Memory B cell (primary cell): ENCODE data around the gene TRIM8.

Experiments
- ATAC-seq: fragments of 150-1000 bp; cut with Tn5 transposase; 2 replicates; pipeline ENCODE4 v1.10.0; 2021; ENCODE audit warnings: low read depth, mild to moderate bottlenecking, moderate library complexity
- DNase-seq, 2 donors: peaks; one replicate each; pipeline ENCODE4 v3.0.0; 2022; ENCODE audit warnings: low spot score in 2 of 2
- H3K27ac Mint-ChIP-seq: one replicate; pipeline ENCODE4 v1.8.0; 2022; ENCODE audit warnings: mild to moderate bottlenecking, moderate library complexity, mixed read lengths
- H3K27me3 Mint-ChIP-seq: one replicate; pipeline ENCODE4 v1.8.0; 2022; ENCODE audit warnings: mixed read lengths
- H3K36me3 Mint-ChIP-seq: one replicate; pipeline ENCODE4 v1.8.0; 2022; ENCODE audit warnings: mild to moderate bottlenecking, mixed read lengths
- H3K4me1 Mint-ChIP-seq: one replicate; pipeline ENCODE4 v1.8.0; 2022; ENCODE audit warnings: mixed read lengths
- H3K4me3 Mint-ChIP-seq: one replicate; pipeline ENCODE4 v1.8.0; 2022; ENCODE audit warnings: mild to moderate bottlenecking, moderate library complexity, mixed read lengths
- H3K9me3 Mint-ChIP-seq: one replicate; pipeline ENCODE4 v1.8.0; 2022; ENCODE audit warnings: mixed read lengths

TRIM8 gene

GRCh38 chr10:102646610-102647442, 2.5 kb downstream of the TRIM8 start:
- Mint-ChIP-seq H3K36me3 (peaks cover 2% of the 10 kb centered on the region), H3K27ac (peak overlapping the region; percentile 97), H3K4me3 (peak overlapping the region; percentile 96), H3K9me3 (no peaks in the 10 kb centered on the region), H3K27me3 (no peaks in the 10 kb centered on the region), H3K4me1 (peaks cover 49% of the 10 kb centered on the region)
- DNase-seq (peak in 1 of 2 donors; percentile 54), ATAC-seq (no peak)

GRCh38 chr10:102647443-102648268, 3.4 kb downstream of the TRIM8 start:
- Mint-ChIP-seq H3K27me3 (no peaks in the 10 kb centered on the region), H3K36me3 (peaks cover 2% of the 10 kb centered on the region), H3K4me3 (peak overlapping the region; percentile 96), H3K4me1 (peaks cover 55% of the 10 kb centered on the region), H3K27ac (peak overlapping the region; percentile 51), H3K9me3 (no peaks in the 10 kb centered on the region)
- DNase-seq = peak; percentile 27 to 29
- no peak for ATAC-seq

GRCh38 chr10:102648269-102648888, 4.1 kb downstream of the TRIM8 start:
- Mint-ChIP-seq H3K4me3 (peak overlapping the region; percentile 96), H3K27me3 (no peaks in the 10 kb centered on the region), H3K9me3 (no peaks in the 10 kb centered on the region), H3K27ac (no peak overlapping the region), H3K4me1 (peaks cover 59% of the 10 kb centered on the region), H3K36me3 (peaks cover 6% of the 10 kb centered on the region)
- ATAC-seq = no peak
- DNase-seq = no peak

GRCh38 chr10:102648889-102649796, 4.9 kb downstream of the TRIM8 start:
- H3K4me1 Mint-ChIP-seq = peaks cover 63% of the 10 kb centered on the region
- no peaks in the 10 kb centered on the region for H3K9me3 Mint-ChIP-seq
- H3K36me3 Mint-ChIP-seq = peaks cover 11% of the 10 kb centered on the region
- peak overlapping the region; percentile 93 for H3K27ac Mint-ChIP-seq
- peak overlapping the region; percentile 96 for H3K4me3 Mint-ChIP-seq
- peak in 1 of 2 donors; percentile 32 for DNase-seq
- no peak for ATAC-seq
- H3K27me3 Mint-ChIP-seq = no peaks in the 10 kb centered on the region

- Mint-ChIP-seq H3K27ac (peak overlapping the region; percentile 93), H3K4me3 (peak overlapping the region; percentile 73), H3K9me3 (no peaks in the 10 kb centered on the region), H3K27me3 (no peaks in the 10 kb centered on the region), H3K4me1 (peaks cover 63% of the 10 kb centered on the region), H3K36me3 (peaks cover 16% of the 10 kb centered on the region)
- no peak for DNase-seq
- ATAC-seq = no peak
Measured at GRCh38 chr10:102649797-102650654, 5.7 kb downstream of the TRIM8 start.

GRCh38 chr10:102650655-102651454, 6.6 kb downstream of the TRIM8 start:
- H3K9me3 Mint-ChIP-seq = no peaks in the 10 kb centered on the region
- H3K4me3 Mint-ChIP-seq = peak overlapping the region; percentile 73
- DNase-seq = no peak
- no peak for ATAC-seq
- H3K36me3 Mint-ChIP-seq = peaks cover 21% of the 10 kb centered on the region
- peaks cover 63% of the 10 kb centered on the region for H3K4me1 Mint-ChIP-seq
- H3K27me3 Mint-ChIP-seq = no peaks in the 10 kb centered on the region
- H3K27ac Mint-ChIP-seq = peak overlapping the region; percentile 93

GRCh38 chr10:102651455-102652169, 7.3 kb downstream of the TRIM8 start:
- DNase-seq = no peak
- H3K4me1 Mint-ChIP-seq = peaks cover 58% of the 10 kb centered on the region
- H3K36me3 Mint-ChIP-seq = peaks cover 26% of the 10 kb centered on the region
- no peak for ATAC-seq
- H3K9me3 Mint-ChIP-seq = no peaks in the 10 kb centered on the region
- H3K27me3 Mint-ChIP-seq = no peaks in the 10 kb centered on the region
- H3K27ac Mint-ChIP-seq = peak overlapping the region; percentile 93
- H3K4me3 Mint-ChIP-seq = peak overlapping the region; percentile 74

GRCh38 chr10:102652170-102652916, 8.1 kb downstream of the TRIM8 start:
- peak in 1 of 2 donors; percentile 28 for DNase-seq
- ATAC-seq = peak; percentile 76
- Mint-ChIP-seq H3K4me1 (peaks cover 54% of the 10 kb centered on the region), H3K36me3 (peaks cover 30% of the 10 kb centered on the region), H3K27me3 (no peaks in the 10 kb centered on the region), H3K27ac (peak overlapping the region; percentile 93), H3K4me3 (peak overlapping the region; percentile 74), H3K9me3 (no peaks in the 10 kb centered on the region)

- H3K27ac Mint-ChIP-seq = peak overlapping the region; percentile 93
- peaks cover 47% of the 10 kb centered on the region for H3K4me1 Mint-ChIP-seq
- H3K4me3 Mint-ChIP-seq = peak overlapping the region; percentile 22
- H3K36me3 Mint-ChIP-seq = peaks cover 36% of the 10 kb centered on the region
- H3K9me3 Mint-ChIP-seq = no peaks in the 10 kb centered on the region
- no peak for ATAC-seq
- H3K27me3 Mint-ChIP-seq = no peaks in the 10 kb centered on the region
- DNase-seq = no peak
Measured at GRCh38 chr10:102653060-102653459, 8.8 kb downstream of the TRIM8 start.

- ATAC-seq = no peak
- Mint-ChIP-seq H3K4me1 (peaks cover 34% of the 10 kb centered on the region), H3K9me3 (no peaks in the 10 kb centered on the region), H3K27me3 (no peaks in the 10 kb centered on the region), H3K4me3 (no peak overlapping the region), H3K36me3 (peaks cover 39% of the 10 kb centered on the region), H3K27ac (no peak overlapping the region)
- DNase-seq = no peak
Measured at GRCh38 chr10:102654566-102654965, 10.3 kb downstream of the TRIM8 start.

- H3K4me3 Mint-ChIP-seq = no peak overlapping the region
- H3K36me3 Mint-ChIP-seq = peaks cover 39% of the 10 kb centered on the region
- no peak overlapping the region for H3K27ac Mint-ChIP-seq
- no peaks in the 10 kb centered on the region for H3K27me3 Mint-ChIP-seq
- peaks cover 32% of the 10 kb centered on the region for H3K4me1 Mint-ChIP-seq
- ATAC-seq (no peak), DNase-seq (no peak)
- no peaks in the 10 kb centered on the region for H3K9me3 Mint-ChIP-seq
Measured at GRCh38 chr10:102654969-102655368, 10.7 kb downstream of the TRIM8 start.
